ENCODE results near the gene PHLDB3. TPM values are rescaled to one million over a fixed set of nuclear protein-coding genes. Genes with fewer than 3 reads are reported as not detected.

PHLDB3 gene
- total RNA-seq, 1 experiment from 2014 or later: 29.0 TPM

GRCh38 chr19:43541920-43542650 lies 37.5 kb upstream of the PHLDB3 start:
- Histone ChIP-seq H3F3A (ENCODE audit: low read length, unreplicated experiment) (no peaks in the 10 kb centered on the region), H3K4me3 (ENCODE audit: low read length) (no peak overlapping the region), H3K79me2 (ENCODE audit: low read length) (no peaks in the 10 kb centered on the region), H2AFZ (ENCODE audit: low read length) (no peak overlapping the region), H3K36me3 (ENCODE audit: low read depth, low read length) (peaks cover 7% of the 10 kb centered on the region), H3K27me3 (ENCODE audit: low read length) (no peaks in the 10 kb centered on the region), H3K9ac (ENCODE audit: low read length) (no peak overlapping the region), H3K4me1 (ENCODE audit: insufficient read depth, low read length) (no peaks in the 10 kb centered on the region), H3K9me3 (ENCODE audit: low read length) (no peaks in the 10 kb centered on the region), H3K4me2 (ENCODE audit: low read length) (no peak overlapping the region), H3K9me2 (replicated peaks; ENCODE audit: low read length) (no peaks in the 10 kb centered on the region), H3K27ac (ENCODE audit: low read length) (no peak overlapping the region), H4K20me1 (ENCODE audit: low read length) (no peaks in the 10 kb centered on the region)
- TF ChIP-seq EZH2phosphoT487 (IDR thresholded peaks at IDR 0.05; ENCODE audit: borderline replicate concordance, low read length) (no peak), EZH2 (IDR thresholded peaks at IDR 0.05; ENCODE audit: low read length, unreplicated experiment) (no peak), CTCF (conservative IDR thresholded peaks at IDR 0.05; ENCODE audit: low read depth, low read length) (no peak)
- no peak for DNase-seq
- POLR2A ChIA-PET (ENCODE audit: unreplicated experiment): no interaction called here
- intact Hi-C loops (cut with micrococcal nuclease): no loop called here
- no TSS peak for BruUV-seq (replicated peaks)
- CTCF ChIA-PET: no interaction called here
- no peak for ATAC-seq

- Histone ChIP-seq H3K36me3 (ENCODE audit: low read depth, low read length) (peaks cover 7% of the 10 kb centered on the region), H3K4me3 (ENCODE audit: low read length) (no peak overlapping the region), H3K9me3 (ENCODE audit: low read length) (no peaks in the 10 kb centered on the region), H4K20me1 (ENCODE audit: low read length) (no peaks in the 10 kb centered on the region), H3F3A (ENCODE audit: low read length, unreplicated experiment) (no peaks in the 10 kb centered on the region), H3K9ac (ENCODE audit: low read length) (no peak overlapping the region), H3K4me2 (ENCODE audit: low read length) (no peak overlapping the region), H2AFZ (ENCODE audit: low read length) (no peak overlapping the region), H3K79me2 (ENCODE audit: low read length) (no peaks in the 10 kb centered on the region), H3K27ac (ENCODE audit: low read length) (no peak overlapping the region), H3K9me2 (replicated peaks; ENCODE audit: low read length) (no peaks in the 10 kb centered on the region), H3K27me3 (ENCODE audit: low read length) (no peaks in the 10 kb centered on the region), H3K4me1 (ENCODE audit: insufficient read depth, low read length) (no peaks in the 10 kb centered on the region)
- TF ChIP-seq CTCF (conservative IDR thresholded peaks at IDR 0.05; ENCODE audit: low read depth, low read length) (no peak), EZH2phosphoT487 (IDR thresholded peaks at IDR 0.05; ENCODE audit: borderline replicate concordance, low read length) (no peak), EZH2 (IDR thresholded peaks at IDR 0.05; ENCODE audit: low read length, unreplicated experiment) (no peak)
- no TSS peak for BruUV-seq (replicated peaks)
- ATAC-seq (no peak), DNase-seq (no peak)
- intact Hi-C loops (cut with micrococcal nuclease): no loop called here
- ChIA-PET POLR2A (ENCODE audit: unreplicated experiment) (no interaction called here), CTCF (no interaction called here)
Measured at GRCh38 chr19:43540381-43540780, 35.8 kb upstream of the PHLDB3 start.

- Histone ChIP-seq H3K9me3 (ENCODE audit: low read length) (no peaks in the 10 kb centered on the region), H3F3A (ENCODE audit: low read length, unreplicated experiment) (no peaks in the 10 kb centered on the region), H3K27ac (ENCODE audit: low read length) (no peak overlapping the region), H3K9me2 (replicated peaks; ENCODE audit: low read length) (no peaks in the 10 kb centered on the region), H3K27me3 (ENCODE audit: low read length) (no peaks in the 10 kb centered on the region), H3K4me2 (ENCODE audit: low read length) (no peak overlapping the region), H3K4me1 (ENCODE audit: insufficient read depth, low read length) (no peaks in the 10 kb centered on the region), H3K9ac (ENCODE audit: low read length) (no peak overlapping the region), H3K4me3 (ENCODE audit: low read length) (no peak overlapping the region), H3K36me3 (ENCODE audit: low read depth, low read length) (peaks cover 7% of the 10 kb centered on the region), H4K20me1 (ENCODE audit: low read length) (no peaks in the 10 kb centered on the region), H3K79me2 (ENCODE audit: low read length) (no peaks in the 10 kb centered on the region), H2AFZ (ENCODE audit: low read length) (no peak overlapping the region)
- intact Hi-C loops (cut with micrococcal nuclease): no loop called here
- no peak for DNase-seq
- no TSS peak for BruUV-seq (replicated peaks)
- ChIA-PET POLR2A (ENCODE audit: unreplicated experiment) (no interaction called here), CTCF (no interaction called here)
- no peak for ATAC-seq
- no peak for TF ChIP-seq EZH2phosphoT487 (IDR thresholded peaks at IDR 0.05; ENCODE audit: borderline replicate concordance, low read length)
- no peak for TF ChIP-seq EZH2 (IDR thresholded peaks at IDR 0.05; ENCODE audit: low read length, unreplicated experiment)
- no peak for TF ChIP-seq CTCF (conservative IDR thresholded peaks at IDR 0.05; ENCODE audit: low read depth, low read length)
Measured at GRCh38 chr19:43538922-43539321, 34.4 kb upstream of the PHLDB3 start.

All from PC-3 (cell line).